ENCODE measurements around the gene TRAF6.
A peak's percentile ranks its signal among the peaks of the same experiment; 100 is the strongest.

Gene TRAF6

GRCh38 chr11:36458129-36458915 is 51.8 kb downstream of the TRAF6 start:
- H3K36me3 Mint-ChIP-seq (ENCODE audit: low read depth) = peaks cover 42% of the 10 kb centered on the region
- no peak overlapping the region for H3K27ac Mint-ChIP-seq
- no peak overlapping the region for H3K4me3 Mint-ChIP-seq
- no peaks in the 10 kb centered on the region for H3K9me3 Mint-ChIP-seq
- peaks cover 13% of the 10 kb centered on the region for H3K4me1 Mint-ChIP-seq (ENCODE audit: low read depth)
- no peaks in the 10 kb centered on the region for H3K27me3 Mint-ChIP-seq (ENCODE audit: low read depth)

GRCh38 chr11:36456156-36456555 is 53.9 kb downstream of the TRAF6 start:
- Mint-ChIP-seq H3K27ac (no peak overlapping the region), H3K9me3 (no peaks in the 10 kb centered on the region), H3K27me3 (ENCODE audit: low read depth) (no peaks in the 10 kb centered on the region), H3K4me3 (no peak overlapping the region), H3K4me1 (ENCODE audit: low read depth) (peaks cover 33% of the 10 kb centered on the region), H3K36me3 (ENCODE audit: low read depth) (peaks cover 52% of the 10 kb centered on the region)

- Mint-ChIP-seq H3K27me3 (ENCODE audit: low read depth) (no peaks in the 10 kb centered on the region), H3K27ac (no peak overlapping the region), H3K36me3 (ENCODE audit: low read depth) (peaks cover 57% of the 10 kb centered on the region), H3K4me3 (no peak overlapping the region), H3K4me1 (ENCODE audit: low read depth) (peaks cover 37% of the 10 kb centered on the region), H3K9me3 (no peaks in the 10 kb centered on the region)
These were observed 54.4 kb downstream of the TRAF6 start for GRCh38 chr11:36455658-36456111.

GRCh38 chr11:36454941-36455631 is 55.0 kb downstream of the TRAF6 start:
- Mint-ChIP-seq H3K27ac (peak overlapping the region; percentile 15), H3K36me3 (ENCODE audit: low read depth) (peaks cover 57% of the 10 kb centered on the region), H3K9me3 (no peaks in the 10 kb centered on the region), H3K4me1 (ENCODE audit: low read depth) (peaks cover 36% of the 10 kb centered on the region), H3K4me3 (no peak overlapping the region), H3K27me3 (ENCODE audit: low read depth) (no peaks in the 10 kb centered on the region)

GRCh38 chr11:36454551-36454940 is 55.5 kb downstream of the TRAF6 start:
- no peak overlapping the region for H3K4me3 Mint-ChIP-seq
- peaks cover 41% of the 10 kb centered on the region for H3K4me1 Mint-ChIP-seq (ENCODE audit: low read depth)

GRCh38 chr11:36453678-36454077 is 56.4 kb downstream of the TRAF6 start:
- Mint-ChIP-seq H3K27ac (peak overlapping the region; percentile 59), H3K27me3 (ENCODE audit: low read depth) (no peaks in the 10 kb centered on the region), H3K9me3 (no peaks in the 10 kb centered on the region), H3K36me3 (ENCODE audit: low read depth) (peaks cover 66% of the 10 kb centered on the region), H3K4me3 (no peak overlapping the region), H3K4me1 (ENCODE audit: low read depth) (peaks cover 42% of the 10 kb centered on the region)

More at GRCh38 chr11:36454551-36454940, 55.5 kb downstream of the TRAF6 start:
- peaks cover 60% of the 10 kb centered on the region for H3K36me3 Mint-ChIP-seq (ENCODE audit: low read depth)
- H3K9me3 Mint-ChIP-seq = no peaks in the 10 kb centered on the region
- no peak overlapping the region for H3K27ac Mint-ChIP-seq
- no peaks in the 10 kb centered on the region for H3K27me3 Mint-ChIP-seq (ENCODE audit: low read depth)

- Mint-ChIP-seq H3K36me3 (ENCODE audit: low read depth) (peaks cover 68% of the 10 kb centered on the region), H3K4me3 (peak overlapping the region; percentile 3), H3K4me1 (ENCODE audit: low read depth) (peaks cover 42% of the 10 kb centered on the region), H3K9me3 (no peaks in the 10 kb centered on the region), H3K27ac (peak overlapping the region; percentile 59), H3K27me3 (ENCODE audit: low read depth) (no peaks in the 10 kb centered on the region)
These were observed 57.1 kb downstream of the TRAF6 start for GRCh38 chr11:36452961-36453360.

GRCh38 chr11:36452236-36452940 is 57.7 kb downstream of the TRAF6 start:
- H3K27me3 Mint-ChIP-seq (ENCODE audit: low read depth) = no peaks in the 10 kb centered on the region
- H3K4me1 Mint-ChIP-seq (ENCODE audit: low read depth) = peaks cover 41% of the 10 kb centered on the region

GRCh38 chr11:36451681-36452080 is 58.4 kb downstream of the TRAF6 start:
- Mint-ChIP-seq H3K4me3 (no peak overlapping the region), H3K27me3 (ENCODE audit: low read depth) (no peaks in the 10 kb centered on the region), H3K36me3 (ENCODE audit: low read depth) (peaks cover 67% of the 10 kb centered on the region), H3K9me3 (no peaks in the 10 kb centered on the region), H3K27ac (no peak overlapping the region), H3K4me1 (ENCODE audit: low read depth) (peaks cover 41% of the 10 kb centered on the region)

More at GRCh38 chr11:36452236-36452940, 57.7 kb downstream of the TRAF6 start:
- no peaks in the 10 kb centered on the region for H3K9me3 Mint-ChIP-seq
- H3K36me3 Mint-ChIP-seq (ENCODE audit: low read depth) = peaks cover 67% of the 10 kb centered on the region
- H3K27ac Mint-ChIP-seq = peak overlapping the region; percentile 59
- H3K4me3 Mint-ChIP-seq = peak overlapping the region; percentile 5

GRCh38 chr11:36451045-36451444 is 59.0 kb downstream of the TRAF6 start:
- no peak overlapping the region for H3K27ac Mint-ChIP-seq
- peaks cover 41% of the 10 kb centered on the region for H3K4me1 Mint-ChIP-seq (ENCODE audit: low read depth)
- H3K36me3 Mint-ChIP-seq (ENCODE audit: low read depth) = peaks cover 66% of the 10 kb centered on the region
- H3K27me3 Mint-ChIP-seq (ENCODE audit: low read depth) = no peaks in the 10 kb centered on the region
- H3K9me3 Mint-ChIP-seq = no peaks in the 10 kb centered on the region
- no peak overlapping the region for H3K4me3 Mint-ChIP-seq

GRCh38 chr11:36450110-36450572 is 59.9 kb downstream of the TRAF6 start:
- Mint-ChIP-seq H3K4me3 (peak overlapping the region; percentile 33), H3K27ac (peak overlapping the region; percentile 49), H3K4me1 (ENCODE audit: low read depth) (peaks cover 41% of the 10 kb centered on the region), H3K27me3 (ENCODE audit: low read depth) (no peaks in the 10 kb centered on the region), H3K9me3 (no peaks in the 10 kb centered on the region), H3K36me3 (ENCODE audit: low read depth) (peaks cover 72% of the 10 kb centered on the region)

- H3K4me1 Mint-ChIP-seq (ENCODE audit: low read depth) = peaks cover 41% of the 10 kb centered on the region
- no peaks in the 10 kb centered on the region for H3K27me3 Mint-ChIP-seq (ENCODE audit: low read depth)
- H3K36me3 Mint-ChIP-seq (ENCODE audit: low read depth) = peaks cover 76% of the 10 kb centered on the region
- H3K4me3 Mint-ChIP-seq = peak overlapping the region; percentile 33
- H3K9me3 Mint-ChIP-seq = no peaks in the 10 kb centered on the region
- H3K27ac Mint-ChIP-seq = peak overlapping the region; percentile 49
These were observed 60.4 kb downstream of the TRAF6 start for GRCh38 chr11:36449561-36450096.

GRCh38 chr11:36447947-36448346 is 62.1 kb downstream of the TRAF6 start:
- no peak overlapping the region for H3K4me3 Mint-ChIP-seq
- H3K36me3 Mint-ChIP-seq (ENCODE audit: low read depth) = peaks cover 72% of the 10 kb centered on the region
- H3K9me3 Mint-ChIP-seq = no peaks in the 10 kb centered on the region
- no peaks in the 10 kb centered on the region for H3K27me3 Mint-ChIP-seq (ENCODE audit: low read depth)
- peaks cover 35% of the 10 kb centered on the region for H3K4me1 Mint-ChIP-seq (ENCODE audit: low read depth)
- no peak overlapping the region for H3K27ac Mint-ChIP-seq

- Mint-ChIP-seq H3K4me3 (no peak overlapping the region), H3K36me3 (ENCODE audit: low read depth) (peaks cover 70% of the 10 kb centered on the region), H3K27me3 (ENCODE audit: low read depth) (no peaks in the 10 kb centered on the region), H3K9me3 (no peaks in the 10 kb centered on the region), H3K27ac (no peak overlapping the region), H3K4me1 (ENCODE audit: low read depth) (peaks cover 31% of the 10 kb centered on the region)
These were observed 62.6 kb downstream of the TRAF6 start for GRCh38 chr11:36447514-36447913.

Measured in T-helper 1 cell treated with Interleukin-12 subunit alpha and Interleukin-12 subunit beta and Interleukin-4 antibody, amounts not matched to agents 30 μg/mL and 1 μg/mL, for 36 hours (primary cell).